Gastrocnemius medialis (tissue), 4 donors: ENCODE results near the gene GP9.

Source experiments
- CTCF ChIP-seq, 5 experiments: fragments of 450-650 bp in 3 of 5; fragments of 200-600 bp in 2 of 5; sonication (generic) in 2 of 5; IDR thresholded peaks in 4 of 5; conservative IDR thresholded peaks in 1 of 5; 1 replicate in 4 of 5; 2 replicates in 1 of 5; pipeline ENCODE4 v1.5.1; 2016 to 2019; ENCODE audit warnings: antibody characterized with exemption in 5 of 5, mild to moderate bottlenecking in 3 of 5, moderate library complexity in 3 of 5
- POLR2A ChIP-seq, 2 donors: fragments of 450-650 bp; IDR thresholded peaks; one replicate each; pipeline ENCODE4 v1.6.1; 2017; ENCODE audit warnings: antibody characterized with exemption in 2 of 2, mild to moderate bottlenecking in 2 of 2, moderate library complexity in 2 of 2

- TF ChIP-seq POLR2A (IDR thresholded peaks at IDR 0.05) (no peak), CTCF (IDR thresholded peaks at IDR 0.05 in 4 of 5, conservative IDR thresholded peaks at IDR 0.05 in 1 of 5) (no peak)
These were observed 31.7 kb upstream of the GP9 start for GRCh38 chr3:129028866-129029265.
